Upper lobe of left lung (tissue), 4 donors: ENCODE measurements around the gene MED29.

ENCODE experiments used
- CTCF ChIP-seq, 6 experiments: fragments of 450-650 bp in 4 of 6; fragments of 200-600 bp in 2 of 6; sonication (generic) in 2 of 6; IDR thresholded peaks; one replicate each; pipeline ENCODE4 v1.5.1; 2016 to 2019; ENCODE audit warnings: antibody characterized with exemption in 6 of 6
- EP300 ChIP-seq, 4 donors: sonication (generic); formaldehyde crosslinking; IDR thresholded peaks; one replicate each; pipeline ENCODE4 v1.5.1; 2017; ENCODE audit warnings: antibody characterized with exemption in 4 of 4, control low read depth in 2 of 4
- POLR2A ChIP-seq, 4 donors: fragments of 450-650 bp; IDR thresholded peaks; one replicate each; pipeline ENCODE4 v1.5.1; 2016 to 2017; ENCODE audit warnings: antibody characterized with exemption in 4 of 4, mild to moderate bottlenecking in 2 of 4
- POLR2AphosphoS5 ChIP-seq, 2 donors: sonication (generic); formaldehyde crosslinking; IDR thresholded peaks; one replicate each; pipeline ENCODE4 v1.5.1; 2017; ENCODE audit warnings: antibody characterized with exemption in 2 of 2

- no peak for TF ChIP-seq CTCF (IDR thresholded peaks at IDR 0.05)
- TF ChIP-seq POLR2A (IDR thresholded peaks at IDR 0.05): no peak
- no peak for TF ChIP-seq POLR2AphosphoS5 (IDR thresholded peaks at IDR 0.05)
- no peak for TF ChIP-seq EP300 (IDR thresholded peaks at IDR 0.05)
Measured at GRCh38 chr19:39380521-39381502, 10.4 kb upstream of the MED29 start.
